GDM1 (cell line): ENCODE results near the gene FOXO6.
A peak's percentile ranks its signal among the peaks of the same experiment; 100 is the strongest.

Source experiments
- DNase-seq: peaks from one replicate; lab custom pipeline; 2025; lab: John Stamatoyannopoulos, UW

Gene FOXO6

GRCh38 chr1:41367288-41367642 is 6.0 kb downstream of the FOXO6 start:
- no peak for DNase-seq

- no peak for DNase-seq
These were observed 7.1 kb downstream of the FOXO6 start for GRCh38 chr1:41368366-41368765.

- no peak for DNase-seq
These were observed 7.6 kb downstream of the FOXO6 start for GRCh38 chr1:41368801-41369200.

GRCh38 chr1:41369531-41369930 is 8.3 kb downstream of the FOXO6 start:
- no peak for DNase-seq

- DNase-seq: no peak
These were observed 9.0 kb downstream of the FOXO6 start for GRCh38 chr1:41370225-41370624.

- DNase-seq: no peak
These were observed 9.7 kb downstream of the FOXO6 start for GRCh38 chr1:41370756-41371420.

GRCh38 chr1:41371630-41372599 is 10.7 kb downstream of the FOXO6 start:
- DNase-seq: peak; percentile 22

- no peak for DNase-seq
These were observed 11.4 kb downstream of the FOXO6 start for GRCh38 chr1:41372600-41372993.

GRCh38 chr1:41373373-41373772 is 12.1 kb downstream of the FOXO6 start:
- DNase-seq: no peak

GRCh38 chr1:41374711-41375110 is 13.5 kb downstream of the FOXO6 start:
- DNase-seq: no peak

GRCh38 chr1:41377397-41377796 is 16.2 kb downstream of the FOXO6 start:
- no peak for DNase-seq

- DNase-seq: no peak
These were observed 17.0 kb downstream of the FOXO6 start for GRCh38 chr1:41378222-41378621.

- DNase-seq: no peak
These were observed 17.9 kb downstream of the FOXO6 start for GRCh38 chr1:41378999-41379737.

GRCh38 chr1:41379738-41380130 is 18.5 kb downstream of the FOXO6 start:
- no peak for DNase-seq

GRCh38 chr1:41380195-41380594 is 19.0 kb downstream of the FOXO6 start:
- DNase-seq: no peak

- DNase-seq: no peak
These were observed 19.9 kb downstream of the FOXO6 start for GRCh38 chr1:41380979-41381691.

GRCh38 chr1:41381692-41382479 is 20.7 kb downstream of the FOXO6 start:
- no peak for DNase-seq

GRCh38 chr1:41382480-41383090 is 21.4 kb downstream of the FOXO6 start:
- DNase-seq: no peak

GRCh38 chr1:41383094-41383852 is 22.0 kb downstream of the FOXO6 start:
- no peak for DNase-seq

GRCh38 chr1:41384579-41384978 is 23.3 kb downstream of the FOXO6 start:
- DNase-seq: no peak
